CD8-positive, alpha-beta memory T cell (primary cell): ENCODE results near the gene FGL2. TPM values are rescaled to one million over a fixed set of nuclear protein-coding genes. Genes with fewer than 3 reads are reported as not detected.
"Not testable (repeated sequence)": the region's sequence is repeated elsewhere in the genome, so short reads cannot be mapped to it uniquely, and the experiment has no call there.

Experiments
- CTCF ChIA-PET: fragments of 350-600 bp; sonication (Branson Sonifier 250); formaldehyde crosslinking; loops from one replicate; lab custom pipeline; 2021; ENCODE audit warnings: antibody characterized with exemption; lab: Charles Lee
- POLR2A ChIA-PET: fragments of 350-600 bp; sonication (Branson Sonifier 250); formaldehyde crosslinking; loops from one replicate; lab custom pipeline; 2021; ENCODE audit warnings: antibody characterized with exemption; lab: Charles Lee
- DNase-seq, 5 donors: peaks; one replicate each; pipeline versions ENCODE4 v3.0.0 to v3.0.0-alpha.2; 2020 to 2022; ENCODE audit warnings: mixed read lengths in 1 of 5
- H3K27ac ChIP-seq: one replicate; pipeline ENCODE4 v1.7.0; 2013; ENCODE audit warnings: low read depth, mild to moderate bottlenecking, low read length, moderate library complexity
- H3K27me3 ChIP-seq: 2 replicates; pipeline ENCODE4 v1.7.0; 2013; ENCODE audit warnings: low read length, mild to moderate bottlenecking; ENCODE audit not compliant: insufficient read depth, poor library complexity, severe bottlenecking
- H3K36me3 ChIP-seq: 2 replicates; pipeline ENCODE4 v1.7.0; 2013; ENCODE audit warnings: mild to moderate bottlenecking, low read length, moderate library complexity; ENCODE audit not compliant: insufficient read depth
- H3K4me1 ChIP-seq: 2 replicates; pipeline ENCODE4 v1.7.0; 2013; ENCODE audit warnings: mild to moderate bottlenecking, low read length, moderate library complexity; ENCODE audit not compliant: insufficient read depth
- H3K4me3 ChIP-seq: 2 replicates; pipeline ENCODE4 v1.7.0; 2013; ENCODE audit warnings: mild to moderate bottlenecking, low read length
- H3K9me3 ChIP-seq: 2 replicates; pipeline ENCODE4 v1.7.0; 2013; ENCODE audit warnings: mild to moderate bottlenecking, low read length
- H3K27ac Mint-ChIP-seq, 8 donors: one replicate each; pipeline ENCODE4 v1.8.0; 2020 to 2021; ENCODE audit warnings: mixed read lengths in 8 of 8, mild to moderate bottlenecking in 6 of 8, inconsistent platforms in 3 of 8, moderate library complexity in 3 of 8
- H3K27me3 Mint-ChIP-seq, 2 donors: one replicate each; pipeline ENCODE4 v1.8.0; 2020 to 2021; ENCODE audit warnings: mixed read lengths in 2 of 2, mild to moderate bottlenecking in 1 of 2, moderate library complexity in 1 of 2
- H3K36me3 Mint-ChIP-seq, 3 donors: one replicate each; pipeline ENCODE4 v1.8.0; 2020 to 2021; ENCODE audit warnings: mixed read lengths in 3 of 3, inconsistent platforms in 1 of 3, mild to moderate bottlenecking in 1 of 3
- H3K4me1 Mint-ChIP-seq, 3 donors: one replicate each; pipeline ENCODE4 v1.8.0; 2020 to 2021; ENCODE audit warnings: mixed read lengths in 3 of 3, inconsistent platforms in 1 of 3, mild to moderate bottlenecking in 1 of 3
- H3K4me3 Mint-ChIP-seq, 7 donors: one replicate each; pipeline ENCODE4 v1.8.0; 2020 to 2021; ENCODE audit warnings: mixed read lengths in 7 of 7, mild to moderate bottlenecking in 6 of 7, moderate library complexity in 4 of 7, inconsistent platforms in 2 of 7
- H3K9me3 Mint-ChIP-seq, 5 donors: one replicate each; pipeline ENCODE4 v1.8.0; 2020 to 2022; ENCODE audit warnings: mixed read lengths in 5 of 5, mild to moderate bottlenecking in 3 of 5, moderate library complexity in 2 of 5, inconsistent platforms in 1 of 5
- polyA plus RNA-seq: library from polyadenylated mRNA; unstranded; fragments of 300-500 nt; fragmentation: Illumina TruSeq; gene quantifications from one replicate; pipeline ENCODE4 v1.2.3, GENCODE V29; 2021
- total RNA-seq, 2 experiments: library from RNA; stranded (reverse); gene quantifications; one replicate each; pipeline ENCODE4 v1.2.3, GENCODE V29; 2021

Gene FGL2
- total and polyA plus RNA-seq, 3 experiments from 2014 or later = 2.2 to 4.1 (median 3.1) TPM

DNA sequence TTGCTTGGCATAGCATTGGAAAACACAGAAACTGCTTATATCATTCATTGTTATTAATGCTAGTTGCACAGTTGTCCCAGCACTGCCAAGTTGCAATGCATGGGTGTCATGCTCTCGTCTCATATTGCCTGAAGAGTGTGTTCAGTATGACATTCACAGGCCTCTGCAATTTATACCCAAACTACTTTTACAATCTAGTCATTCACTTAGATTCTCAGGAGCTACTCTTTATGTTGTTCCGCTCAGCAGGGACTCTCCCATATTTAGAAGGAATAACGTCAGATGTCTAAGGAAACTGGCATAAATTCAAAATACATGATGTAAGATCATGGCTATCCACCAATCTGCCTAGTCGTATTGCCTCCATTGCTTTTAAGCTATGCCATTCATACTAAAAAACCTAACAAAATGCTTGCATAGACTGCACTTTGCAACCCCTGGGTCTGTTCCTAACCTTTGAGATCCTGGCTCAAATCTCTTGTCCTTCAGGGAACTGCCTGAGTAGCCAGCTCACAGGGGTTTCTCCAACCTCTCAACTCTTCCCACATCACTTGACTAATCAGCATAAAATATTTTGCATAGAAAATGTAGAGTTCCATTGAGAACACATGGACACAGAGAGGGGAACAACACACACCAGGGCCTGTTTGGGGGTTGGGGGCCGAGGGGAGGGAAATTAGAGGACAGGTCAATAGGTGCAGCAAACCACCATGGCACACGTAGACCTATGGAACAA lies 27.0 kb downstream of the FGL2 start:
- DNase-seq, H3K27me3 ChIP-seq, H3K27me3 Mint-ChIP-seq, H3K4me3 ChIP-seq, CTCF ChIA-PET, H3K4me1 Mint-ChIP-seq, H3K27ac Mint-ChIP-seq, H3K4me3 Mint-ChIP-seq, POLR2A ChIA-PET, H3K27ac ChIP-seq, H3K9me3 ChIP-seq, H3K9me3 Mint-ChIP-seq, H3K36me3 ChIP-seq, H3K36me3 Mint-ChIP-seq, H3K4me1 ChIP-seq: not testable (repeated sequence)

- POLR2A ChIA-PET, H3K4me1 Mint-ChIP-seq, H3K27me3 ChIP-seq, H3K4me3 ChIP-seq, H3K4me3 Mint-ChIP-seq, H3K36me3 ChIP-seq, H3K36me3 Mint-ChIP-seq, DNase-seq, H3K27me3 Mint-ChIP-seq, H3K9me3 ChIP-seq, H3K9me3 Mint-ChIP-seq, CTCF ChIA-PET, H3K27ac Mint-ChIP-seq, H3K27ac ChIP-seq, H3K4me1 ChIP-seq: not testable (repeated sequence)
Measured at GRCh38 chr7:77171073-77171472, 28.5 kb downstream of the FGL2 start.

DNA sequence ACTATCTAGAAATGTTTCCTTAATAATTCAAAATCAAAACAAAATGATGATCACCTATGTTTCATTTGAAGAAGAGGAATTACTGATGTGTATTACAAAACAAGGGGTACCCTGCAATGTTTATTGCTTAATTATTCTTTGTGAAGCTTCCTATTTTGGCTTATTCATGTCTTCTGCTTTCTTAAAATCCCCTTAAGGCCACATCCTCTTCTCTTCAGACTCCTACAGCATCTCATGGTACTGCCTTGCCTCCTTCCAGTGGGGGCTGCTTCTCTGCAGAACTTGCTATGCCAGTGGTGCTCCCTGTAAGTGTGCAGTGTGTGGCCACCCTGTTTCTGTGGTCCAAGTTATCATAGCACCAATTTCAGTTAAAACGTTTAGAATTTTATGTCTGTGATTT lies 42.2 kb downstream of the FGL2 start:
- DNase-seq = no peak
- CTCF ChIA-PET = no interaction called here
- peaks cover 5 to 22% (median 13%) of the 10 kb centered on the region in 3 donors for H3K4me1 Mint-ChIP-seq
- POLR2A ChIA-PET = no interaction called here
- no peaks in the 10 kb centered on the region for H3K27me3 Mint-ChIP-seq
- no peaks in the 10 kb centered on the region for H3K36me3 ChIP-seq
- H3K4me1 ChIP-seq = no peaks in the 10 kb centered on the region
- peak overlapping the region in 2 of 8 donors; percentile 67 to 75 for H3K27ac Mint-ChIP-seq
- H3K4me3 Mint-ChIP-seq = no peak overlapping the region
- H3K4me3 ChIP-seq = no peak overlapping the region
- H3K36me3 Mint-ChIP-seq = no peaks in the 10 kb centered on the region
- H3K9me3 Mint-ChIP-seq = no peaks in the 10 kb centered on the region
- H3K27me3 ChIP-seq = no peaks in the 10 kb centered on the region
- H3K27ac ChIP-seq = no peak overlapping the region
- no peaks in the 10 kb centered on the region for H3K9me3 ChIP-seq

GRCh38 chr7:77157034-77157433 lies 42.6 kb downstream of the FGL2 start:
- H3K4me3 Mint-ChIP-seq, H3K27me3 ChIP-seq, H3K27ac ChIP-seq, CTCF ChIA-PET, POLR2A ChIA-PET, H3K9me3 Mint-ChIP-seq, H3K27me3 Mint-ChIP-seq, H3K27ac Mint-ChIP-seq, H3K4me3 ChIP-seq, H3K4me1 ChIP-seq, H3K36me3 ChIP-seq, H3K9me3 ChIP-seq, DNase-seq, H3K36me3 Mint-ChIP-seq: not testable (repeated sequence)
- H3K4me1 Mint-ChIP-seq = peaks cover 5 to 22% (median 13%) of the 10 kb centered on the region in 3 donors

DNA sequence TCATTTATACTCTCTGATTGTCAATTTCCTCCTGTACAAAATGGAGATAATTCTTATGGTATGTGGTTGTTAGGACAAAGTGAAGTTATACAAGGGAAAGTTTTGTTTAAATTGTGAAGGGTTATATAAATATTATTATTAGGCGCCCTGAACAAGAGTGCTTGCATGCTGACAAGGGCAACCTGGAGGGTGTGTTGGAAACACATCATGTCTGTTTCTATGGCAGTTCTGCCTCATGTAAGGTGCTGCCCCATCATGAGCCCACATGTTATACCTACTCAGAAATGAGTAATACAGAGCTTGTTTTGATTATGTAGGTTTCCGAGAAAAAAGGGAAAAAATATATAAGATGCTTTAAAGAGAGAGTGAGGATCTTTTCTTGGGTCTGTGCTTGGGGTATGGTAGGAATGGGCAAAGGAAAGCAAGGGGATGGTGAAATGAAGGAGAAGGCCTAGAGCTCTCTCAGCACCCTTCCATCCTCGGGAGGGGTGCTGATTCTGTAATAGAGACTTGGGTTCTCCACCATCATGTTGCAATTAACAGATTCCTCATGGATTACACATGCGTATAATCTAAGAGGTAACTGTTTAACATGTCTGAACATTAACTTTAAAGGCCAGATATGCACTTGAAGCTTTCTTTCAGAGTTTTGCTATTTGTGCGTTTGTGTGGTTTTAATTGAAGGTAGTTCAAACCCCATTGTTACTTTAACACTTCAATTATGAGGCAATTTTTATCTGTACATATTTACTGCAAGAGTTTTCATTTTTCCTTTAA lies 43.8 kb downstream of the FGL2 start:
- H3K36me3 Mint-ChIP-seq, CTCF ChIA-PET, H3K9me3 ChIP-seq, H3K9me3 Mint-ChIP-seq, H3K27me3 Mint-ChIP-seq, DNase-seq, POLR2A ChIA-PET, H3K4me1 ChIP-seq, H3K27me3 ChIP-seq, H3K4me3 ChIP-seq, H3K27ac Mint-ChIP-seq, H3K27ac ChIP-seq, H3K36me3 ChIP-seq, H3K4me3 Mint-ChIP-seq: not testable (repeated sequence)
- H3K4me1 Mint-ChIP-seq = peaks cover 5 to 22% (median 13%) of the 10 kb centered on the region in 3 donors

DNA sequence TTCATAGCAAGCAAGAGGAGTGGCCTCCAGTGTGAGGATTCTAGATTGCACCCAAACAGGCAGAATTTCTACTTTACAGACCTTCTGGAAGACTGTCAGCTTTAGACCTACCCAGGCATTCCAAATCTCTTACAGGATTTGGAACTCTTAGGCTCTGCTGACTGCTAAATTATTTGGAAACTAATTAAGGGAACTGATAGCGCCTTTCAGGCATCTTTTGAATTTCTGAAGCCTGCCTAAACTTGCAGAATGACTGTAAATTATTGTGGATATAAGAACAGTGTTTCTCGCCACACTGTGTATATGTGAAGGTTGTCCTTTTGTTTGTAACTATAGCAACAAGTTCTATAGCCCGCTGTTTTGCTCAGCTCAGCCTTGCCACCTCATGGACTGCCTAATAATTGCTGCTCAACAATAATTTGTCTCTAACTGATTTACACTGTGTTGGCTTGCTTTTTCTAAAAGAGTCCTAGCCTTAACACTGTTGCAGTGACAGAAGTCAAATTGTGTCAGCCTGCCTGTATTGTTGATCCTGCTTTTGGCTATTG lies 44.6 kb downstream of the FGL2 start:
- H3K4me1 ChIP-seq, H3K9me3 Mint-ChIP-seq, H3K36me3 Mint-ChIP-seq, DNase-seq, H3K27me3 ChIP-seq, H3K27ac Mint-ChIP-seq, H3K4me3 Mint-ChIP-seq, H3K4me3 ChIP-seq, H3K9me3 ChIP-seq, POLR2A ChIA-PET, CTCF ChIA-PET, H3K27me3 Mint-ChIP-seq, H3K36me3 ChIP-seq, H3K27ac ChIP-seq: not testable (repeated sequence)
- H3K4me1 Mint-ChIP-seq = peaks cover 5 to 22% (median 13%) of the 10 kb centered on the region in 3 donors

DNA sequence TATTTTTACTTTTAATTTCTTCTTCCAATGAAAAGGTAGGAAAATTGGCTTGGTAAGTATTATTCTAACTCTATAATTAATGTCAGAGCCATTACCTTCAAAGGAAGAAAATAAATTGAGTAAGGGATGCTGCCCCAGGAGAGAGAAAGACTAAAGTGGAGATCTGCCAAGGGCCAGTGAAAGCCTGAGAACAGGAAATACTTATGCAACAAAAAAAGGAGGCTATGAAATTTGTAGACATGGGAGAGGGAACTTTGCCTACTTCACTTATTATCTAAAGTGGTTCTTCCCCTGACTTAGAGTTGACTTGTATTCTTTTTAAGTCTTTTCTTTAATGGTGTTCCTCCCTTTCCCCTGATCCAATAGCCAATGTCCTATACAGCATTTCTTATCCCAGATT lies 47.4 kb downstream of the FGL2 start:
- H3K36me3 ChIP-seq, DNase-seq, H3K9me3 Mint-ChIP-seq, H3K27me3 ChIP-seq, H3K27ac Mint-ChIP-seq, H3K27me3 Mint-ChIP-seq, H3K4me3 Mint-ChIP-seq, CTCF ChIA-PET, H3K4me1 ChIP-seq, H3K4me3 ChIP-seq, POLR2A ChIA-PET, H3K27ac ChIP-seq, H3K9me3 ChIP-seq: not testable (repeated sequence)
- peaks cover 0 to 10% (median 0%) of the 10 kb centered on the region in 3 donors for H3K36me3 Mint-ChIP-seq
- peaks cover 1 to 12% (median 6%) of the 10 kb centered on the region in 3 donors for H3K4me1 Mint-ChIP-seq
